HG03025 (cell line): ENCODE data around the gene ARHGAP28.

Source experiments
- ATAC-seq: cut with Tn5 transposase; IDR thresholded peaks from one replicate; pipeline ENCODE4 v1.9.1; 2021; ENCODE audit warnings: mild to moderate bottlenecking, moderate library complexity; ENCODE audit not compliant: unreplicated experiment, low FRiP score

The ARHGAP28 gene

GRCh38 chr18:6859676-6860422, 130.3 kb downstream of the ARHGAP28 start:
- no peak for ATAC-seq

- no peak for ATAC-seq
Observed at GRCh38 chr18:6860804-6861448, 131.4 kb downstream of the ARHGAP28 start.

DNA sequence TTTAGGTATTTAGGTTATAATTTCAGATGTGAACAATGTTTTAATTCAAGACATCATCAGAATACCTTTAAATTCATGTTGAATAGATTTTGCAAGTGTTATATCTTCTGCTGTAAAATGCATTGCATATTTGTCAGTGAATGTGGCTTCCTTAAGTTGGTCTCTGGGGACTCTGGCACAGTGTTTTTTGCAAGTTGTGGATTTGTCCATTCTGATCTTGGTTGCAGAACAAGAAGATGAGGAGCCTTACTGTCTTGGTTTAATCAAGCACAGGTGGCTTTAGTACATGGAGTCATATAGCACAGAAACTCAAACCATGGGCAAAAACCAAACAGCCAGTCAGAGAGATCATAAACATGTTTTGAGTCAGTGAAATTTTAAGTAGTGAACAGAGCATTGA, 135.7 kb downstream of the ARHGAP28 start:
- ATAC-seq: no peak

- ATAC-seq: no peak
Observed at GRCh38 chr18:6866552-6867085, 137.1 kb downstream of the ARHGAP28 start.

GRCh38 chr18:6868033-6868432, 138.5 kb downstream of the ARHGAP28 start:
- ATAC-seq: no peak

DNA sequence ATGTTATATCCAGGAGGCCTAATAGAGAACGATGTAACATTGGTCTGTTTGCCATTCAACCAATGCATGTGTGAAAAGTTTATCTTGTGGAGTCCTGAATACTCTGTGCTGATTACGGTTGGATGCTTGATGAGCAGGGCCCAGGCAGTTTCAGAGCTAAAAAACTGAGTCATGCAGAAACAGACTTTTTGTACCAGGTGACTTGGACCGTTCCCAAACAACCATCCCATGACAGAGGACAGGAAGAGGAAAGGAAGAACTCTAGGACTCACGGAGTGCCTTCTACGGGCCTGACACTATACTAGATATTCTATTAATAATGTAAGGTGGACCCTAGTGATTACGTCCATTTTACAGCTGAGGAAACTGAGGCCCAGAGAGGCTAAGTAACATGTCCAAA, 142.1 kb downstream of the ARHGAP28 start:
- ATAC-seq: no peak

GRCh38 chr18:6873040-6873751, 143.7 kb downstream of the ARHGAP28 start:
- ATAC-seq: no peak

DNA sequence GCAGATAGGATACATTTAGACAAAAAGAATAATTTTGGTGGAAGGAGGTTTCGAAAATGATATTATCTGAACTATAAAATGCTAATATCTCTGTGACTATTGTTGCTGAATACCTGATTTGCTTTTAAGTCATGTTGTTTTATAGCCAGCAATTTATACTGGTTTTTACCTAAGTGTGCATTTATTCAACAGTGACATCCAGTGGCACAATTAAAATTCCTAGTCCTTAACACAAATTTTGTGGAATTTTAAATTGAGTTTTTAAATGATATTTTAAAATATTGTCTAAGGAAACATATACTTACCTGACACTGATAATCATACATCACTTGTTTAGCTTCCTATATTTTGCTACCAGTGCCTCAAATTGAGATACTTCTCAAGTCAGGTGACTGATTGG, 144.8 kb downstream of the ARHGAP28 start:
- ATAC-seq: no peak

DNA sequence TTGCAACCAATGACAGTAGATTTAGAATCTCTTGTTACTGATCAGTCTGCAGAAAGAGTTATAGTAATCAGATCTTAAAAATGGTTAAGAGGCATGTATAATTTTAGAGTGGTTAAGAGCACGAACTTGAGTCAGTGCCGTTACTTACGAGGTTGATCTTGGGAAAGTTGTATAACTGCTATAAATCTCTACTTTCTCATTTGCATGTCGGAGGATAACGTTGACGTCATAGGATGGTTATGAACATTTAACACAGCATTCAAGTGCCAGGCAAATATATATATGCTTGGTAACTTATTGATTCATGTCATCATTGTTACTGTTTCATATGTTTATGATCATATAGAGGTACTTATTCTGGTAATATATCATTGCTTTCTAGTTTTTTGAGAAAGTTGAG, 146.2 kb downstream of the ARHGAP28 start:
- ATAC-seq: no peak

- ATAC-seq: no peak
Observed at GRCh38 chr18:6876641-6877041, 147.1 kb downstream of the ARHGAP28 start.

- ATAC-seq: no peak
Observed at GRCh38 chr18:6877288-6877687, 147.8 kb downstream of the ARHGAP28 start.

DNA sequence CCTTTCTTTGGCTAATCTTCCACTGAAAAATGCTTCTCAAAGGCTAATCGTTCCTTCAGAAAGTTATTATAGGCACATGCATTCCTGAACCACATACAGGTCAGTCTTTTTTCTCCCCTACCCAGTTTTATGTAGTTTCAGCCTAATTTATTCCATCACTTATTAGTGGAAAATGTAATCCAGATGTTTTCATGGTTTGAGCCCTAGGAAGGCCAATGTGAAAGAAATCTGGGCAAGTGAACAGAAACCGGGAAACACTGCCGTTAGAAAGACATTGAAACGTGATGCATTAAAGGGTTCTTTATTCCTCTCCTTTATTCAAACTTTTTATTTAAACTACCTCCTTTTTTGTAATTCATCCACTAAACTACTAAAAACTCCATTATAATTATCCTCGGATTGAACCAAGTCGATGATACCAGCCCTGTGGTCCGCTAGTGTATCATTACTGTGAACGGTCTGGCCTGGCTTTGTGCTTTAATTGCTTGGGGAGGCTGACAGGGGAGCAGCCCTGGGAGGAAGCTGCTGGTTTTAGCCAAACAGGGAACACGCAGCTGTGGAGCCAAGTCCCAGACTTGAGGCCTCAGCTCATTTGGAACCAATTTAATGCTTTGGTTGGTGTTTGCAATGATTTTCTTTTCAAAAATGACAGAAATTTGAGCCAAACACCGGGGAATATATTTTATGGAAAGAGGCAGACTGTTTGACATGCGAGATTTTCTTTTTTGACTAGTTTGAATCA, 149.2 kb downstream of the ARHGAP28 start:
- no peak for ATAC-seq

DNA sequence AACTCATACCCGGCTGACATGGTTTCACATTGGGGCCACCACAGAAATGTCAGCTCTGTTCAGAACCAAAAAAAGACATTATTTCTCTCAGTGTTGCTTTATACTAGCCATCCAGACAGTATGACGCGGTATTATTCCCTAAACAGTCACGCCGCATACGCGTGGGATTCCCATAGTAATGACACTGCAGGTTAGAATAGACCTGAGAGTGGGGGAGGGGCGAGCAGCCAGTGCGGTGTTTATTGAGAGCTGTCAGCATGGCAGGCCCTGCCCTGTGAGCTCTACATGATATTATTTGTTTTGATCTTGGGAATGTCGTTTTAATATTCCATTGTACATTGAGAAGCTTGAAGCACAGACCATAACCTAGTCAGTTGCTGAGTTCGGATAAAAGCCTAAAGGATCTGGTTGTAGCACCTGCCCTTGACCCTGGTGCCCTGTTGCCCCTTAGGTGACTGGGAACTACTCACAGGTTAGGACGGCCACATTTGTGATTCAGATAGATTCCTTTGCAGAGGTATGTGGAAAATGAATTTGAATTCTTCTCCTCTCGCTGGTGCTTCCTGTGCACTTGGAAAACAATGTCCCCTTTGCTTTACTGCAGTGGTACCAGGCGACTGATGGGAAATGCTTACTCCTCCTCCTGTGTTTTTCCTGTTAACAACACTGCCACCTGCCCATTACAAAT, 150.1 kb downstream of the ARHGAP28 start:
- ATAC-seq: no peak

DNA sequence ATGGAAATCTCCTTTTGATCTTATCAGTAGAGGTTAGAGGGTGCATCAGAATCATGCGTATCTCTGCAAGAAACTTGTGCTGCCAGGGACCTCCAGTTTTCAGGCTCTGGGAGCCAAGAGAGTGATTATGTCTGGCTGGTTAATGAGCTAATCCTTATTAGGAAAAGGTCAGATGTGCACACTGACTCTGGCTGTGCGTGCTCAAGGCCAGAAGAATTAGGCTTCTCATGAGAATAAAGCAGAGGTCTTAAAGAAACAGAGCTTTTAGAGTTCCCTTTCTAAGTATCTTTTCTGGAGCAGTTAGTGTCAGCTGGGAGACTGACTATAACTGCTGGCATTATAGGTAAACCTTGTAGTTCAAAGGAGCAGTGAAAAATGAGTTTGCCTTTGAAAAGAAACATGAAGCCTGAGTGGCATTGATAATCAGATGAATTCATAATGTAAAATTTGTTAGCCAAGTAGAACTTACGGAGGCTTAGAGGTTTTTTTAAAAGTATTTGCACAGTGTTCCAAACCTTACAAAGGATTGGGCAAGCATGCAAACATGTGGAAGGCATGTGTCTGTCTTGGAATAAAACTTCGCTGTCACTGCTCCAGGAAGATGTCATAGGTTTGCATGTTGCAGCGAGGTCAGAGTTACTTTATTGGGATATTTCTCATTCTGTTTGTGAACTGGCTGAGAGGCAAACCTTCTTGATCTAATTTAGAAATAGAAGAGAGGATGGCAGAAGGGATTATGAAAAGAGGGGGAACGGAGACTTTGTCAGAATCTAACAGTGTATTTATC, 151.7 kb downstream of the ARHGAP28 start:
- ATAC-seq: no peak

DNA sequence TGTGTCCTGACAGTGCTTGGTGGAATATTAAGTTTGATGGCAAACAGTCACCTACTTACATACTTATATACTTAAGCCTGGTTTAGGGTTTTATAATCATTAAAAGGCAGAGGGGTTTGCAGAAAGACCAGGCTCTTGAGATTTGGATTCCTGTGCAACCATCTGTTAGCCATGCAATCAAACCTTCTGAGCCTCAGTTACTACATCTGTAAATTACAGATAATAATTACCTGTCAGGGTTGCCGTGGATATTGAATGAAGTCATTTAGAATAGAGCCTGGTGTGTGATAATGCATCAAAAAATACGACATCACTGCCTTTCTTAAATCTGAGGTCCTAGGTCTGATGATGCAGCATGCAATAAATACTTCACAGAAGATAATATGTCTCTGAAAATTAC, 152.9 kb downstream of the ARHGAP28 start:
- no peak for ATAC-seq

DNA sequence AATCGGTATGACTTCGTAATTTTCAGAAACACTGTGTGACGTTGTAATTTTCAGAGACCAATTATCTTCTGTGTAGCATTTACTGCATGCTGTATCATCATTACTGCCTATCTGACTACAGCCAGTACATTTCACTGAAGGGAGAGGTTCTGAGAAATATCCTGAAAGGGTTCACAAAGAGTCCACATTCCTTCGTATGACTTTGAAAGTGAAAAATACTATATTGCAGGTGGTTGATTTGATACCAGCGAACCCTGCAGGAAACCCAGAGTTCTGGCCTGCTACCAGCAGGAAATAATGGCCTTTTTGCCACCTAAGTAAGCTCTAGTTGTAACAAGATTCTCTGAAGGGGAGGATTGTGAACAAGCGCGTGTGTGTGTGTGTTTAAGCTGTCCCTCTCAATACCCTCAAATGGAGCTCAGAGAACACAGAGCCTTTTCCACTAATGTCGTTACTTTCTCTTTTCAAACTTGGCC, 155.5 kb downstream of the ARHGAP28 start:
- ATAC-seq: no peak

DNA sequence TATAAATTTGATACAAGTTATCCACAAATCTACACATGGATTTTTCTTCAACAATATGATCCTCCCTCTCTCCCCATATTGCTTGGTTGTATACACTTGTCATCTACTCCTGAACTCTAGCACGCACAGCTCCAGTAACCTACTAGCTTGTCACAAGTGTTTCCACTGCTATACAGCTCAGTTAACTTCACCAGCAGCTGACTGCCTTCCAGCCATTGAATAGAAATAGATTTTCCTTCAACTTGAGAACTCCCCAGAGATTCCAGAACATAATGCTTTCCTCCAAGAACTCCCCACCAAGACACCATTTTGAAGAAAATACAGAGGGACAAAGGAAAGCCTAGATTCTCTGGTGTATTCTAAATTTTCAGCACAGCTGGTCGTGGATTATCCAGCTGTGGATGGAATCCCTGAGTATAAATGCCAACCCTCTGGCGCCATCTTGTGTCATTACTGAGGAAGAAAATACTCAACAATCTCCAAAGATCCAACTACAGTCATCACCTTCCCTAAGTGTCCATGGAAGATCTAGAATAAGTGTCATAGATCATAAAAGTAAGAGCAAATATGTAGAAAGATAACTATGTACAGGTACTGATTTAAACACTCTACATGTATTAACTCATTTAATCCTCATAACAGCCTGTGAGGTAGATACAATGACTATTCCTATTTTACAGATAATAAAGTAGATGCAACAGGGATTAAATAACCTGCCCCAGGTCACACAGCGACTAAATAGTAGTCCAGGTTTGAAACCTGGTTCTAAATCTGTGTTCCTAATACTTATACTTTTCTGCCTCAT, 156.7 kb downstream of the ARHGAP28 start:
- ATAC-seq: no peak

DNA sequence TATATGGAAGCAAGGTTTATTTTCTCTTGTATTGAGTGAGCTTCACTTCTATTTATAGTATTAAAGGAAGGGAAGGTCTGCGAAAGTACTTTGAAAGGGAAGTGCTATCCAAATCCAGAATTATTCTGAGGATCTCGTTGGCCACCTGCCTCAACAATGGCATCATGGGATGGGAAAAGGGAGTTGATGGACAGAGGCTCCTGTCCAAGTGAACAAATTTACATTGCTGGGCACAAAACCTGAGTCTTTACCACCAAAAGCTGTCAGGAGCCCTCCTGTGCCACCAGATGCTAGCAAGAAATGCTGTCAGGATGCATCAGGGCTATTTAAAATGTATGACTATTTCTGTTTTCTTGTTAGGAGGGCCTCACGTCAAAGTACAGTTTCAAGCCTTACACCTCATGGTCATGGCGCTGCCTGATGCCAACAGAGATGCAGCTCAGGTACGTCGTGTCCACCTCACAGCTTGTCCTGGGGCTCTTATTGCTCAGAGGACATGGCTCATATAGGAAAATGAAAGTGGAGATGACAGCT, 157.3 kb downstream of the ARHGAP28 start:
- no peak for ATAC-seq
